ENCODE measurements around the gene ZNF283. TPM values are rescaled to one million over a fixed set of nuclear protein-coding genes. Genes with fewer than 3 reads are reported as not detected.

ZNF283 gene
- total and polyA plus RNA-seq, 9 of the 15 experiments (the other 6 are each of a cell fraction or from before 2014, with no cell fraction given), result 6.0 to 19.5 (median 9.8) TPM

DNA sequence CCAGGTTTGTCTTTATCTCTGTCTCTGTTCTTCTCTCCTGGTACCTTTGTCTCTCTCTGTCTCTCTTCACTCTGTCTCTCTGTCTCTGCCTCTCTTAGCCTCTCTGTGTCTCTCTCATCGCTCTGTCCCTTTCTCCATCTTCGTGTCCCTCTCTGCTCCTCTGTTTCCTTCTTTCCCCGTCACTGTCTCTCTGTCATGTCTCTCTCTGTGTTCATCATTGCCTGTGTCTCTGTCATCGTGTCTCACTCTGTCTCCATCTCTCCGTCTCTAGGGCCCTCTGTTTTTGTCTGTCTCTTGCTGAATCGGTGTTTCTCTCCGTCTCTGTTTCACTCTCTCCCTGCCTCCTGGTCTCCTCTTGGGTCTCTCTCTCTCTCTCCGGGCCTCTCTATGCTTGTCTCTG lies 43.5 kb upstream of the ZNF283 start (continued):
- TF ChIP-seq MYBL2 (IDR thresholded peaks at IDR 0.05; ENCODE audit: low read depth), result no peak
- TF ChIP-seq MYBL2 (CRISPR knock-in tag; IDR thresholded peaks at IDR 0.05; ENCODE audit: borderline replicate concordance), result no peak
- no peak for TF ChIP-seq SOX6 (IDR thresholded peaks at IDR 0.05)
- TF ChIP-seq, protein P1, sequence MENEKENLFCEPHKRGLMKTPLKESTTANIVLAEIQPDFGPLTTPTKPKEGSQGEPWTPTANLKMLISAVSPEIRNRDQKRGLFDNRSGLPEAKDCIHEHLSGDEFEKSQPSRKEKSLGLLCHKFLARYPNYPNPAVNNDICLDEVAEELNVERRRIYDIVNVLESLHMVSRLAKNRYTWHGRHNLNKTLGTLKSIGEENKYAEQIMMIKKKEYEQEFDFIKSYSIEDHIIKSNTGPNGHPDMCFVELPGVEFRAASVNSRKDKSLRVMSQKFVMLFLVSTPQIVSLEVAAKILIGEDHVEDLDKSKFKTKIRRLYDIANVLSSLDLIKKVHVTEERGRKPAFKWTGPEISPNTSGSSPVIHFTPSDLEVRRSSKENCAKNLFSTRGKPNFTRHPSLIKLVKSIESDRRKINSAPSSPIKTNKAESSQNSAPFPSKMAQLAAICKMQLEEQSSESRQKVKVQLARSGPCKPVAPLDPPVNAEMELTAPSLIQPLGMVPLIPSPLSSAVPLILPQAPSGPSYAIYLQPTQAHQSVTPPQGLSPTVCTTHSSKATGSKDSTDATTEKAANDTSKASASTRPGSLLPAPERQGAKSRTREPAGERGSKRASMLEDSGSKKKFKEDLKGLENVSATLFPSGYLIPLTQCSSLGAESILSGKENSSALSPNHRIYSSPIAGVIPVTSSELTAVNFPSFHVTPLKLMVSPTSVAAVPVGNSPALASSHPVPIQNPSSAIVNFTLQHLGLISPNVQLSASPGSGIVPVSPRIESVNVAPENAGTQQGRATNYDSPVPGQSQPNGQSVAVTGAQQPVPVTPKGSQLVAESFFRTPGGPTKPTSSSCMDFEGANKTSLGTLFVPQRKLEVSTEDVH (IDR thresholded peaks at IDR 0.05; ENCODE audit: low read depth, partially characterized antibody), result no peak
- peak; percentile 0 to 20; a peak in 1 of 4 replicates for TF ChIP-seq KDM1A (IDR thresholded peaks at IDR 0.05)
- 0 out of 2 replicates have a peak, but pooled peaks have one; percentile 33 for TF ChIP-seq SNIP1 (IDR thresholded peaks at IDR 0.05; ENCODE audit: low read depth)
- TF ChIP-seq, protein P2, sequence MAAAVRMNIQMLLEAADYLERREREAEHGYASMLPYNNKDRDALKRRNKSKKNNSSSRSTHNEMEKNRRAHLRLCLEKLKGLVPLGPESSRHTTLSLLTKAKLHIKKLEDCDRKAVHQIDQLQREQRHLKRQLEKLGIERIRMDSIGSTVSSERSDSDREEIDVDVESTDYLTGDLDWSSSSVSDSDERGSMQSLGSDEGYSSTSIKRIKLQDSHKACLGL (CRISPR knock-in tag; IDR thresholded peaks at IDR 0.05; ENCODE audit: borderline replicate concordance, poor library complexity, severe bottlenecking), result no peak
- TF ChIP-seq SMC3 (conservative IDR thresholded peaks at IDR 0.05; ENCODE audit: insufficient read depth, low read depth, low read length), result no peak
- TF ChIP-seq FOS (IDR thresholded peaks at IDR 0.05; ENCODE audit: extremely low read depth, insufficient read length), result no peak
- TF ChIP-seq NCOA1 (IDR thresholded peaks at IDR 0.05; ENCODE audit: low read depth), result no peak
- no peak for TF ChIP-seq EHMT2 (IDR thresholded peaks at IDR 0.05)
- no peak for TF ChIP-seq KLF6 (CRISPR knock-in tag; IDR thresholded peaks at IDR 0.05; ENCODE audit: borderline replicate concordance)
- TF ChIP-seq MAFK (IDR thresholded peaks at IDR 0.05; ENCODE audit: low read length), result no peak
- no peak for TF ChIP-seq ZNF644 (tag; IDR thresholded peaks at IDR 0.05; ENCODE audit: low read depth)
- TF ChIP-seq, protein P3, sequence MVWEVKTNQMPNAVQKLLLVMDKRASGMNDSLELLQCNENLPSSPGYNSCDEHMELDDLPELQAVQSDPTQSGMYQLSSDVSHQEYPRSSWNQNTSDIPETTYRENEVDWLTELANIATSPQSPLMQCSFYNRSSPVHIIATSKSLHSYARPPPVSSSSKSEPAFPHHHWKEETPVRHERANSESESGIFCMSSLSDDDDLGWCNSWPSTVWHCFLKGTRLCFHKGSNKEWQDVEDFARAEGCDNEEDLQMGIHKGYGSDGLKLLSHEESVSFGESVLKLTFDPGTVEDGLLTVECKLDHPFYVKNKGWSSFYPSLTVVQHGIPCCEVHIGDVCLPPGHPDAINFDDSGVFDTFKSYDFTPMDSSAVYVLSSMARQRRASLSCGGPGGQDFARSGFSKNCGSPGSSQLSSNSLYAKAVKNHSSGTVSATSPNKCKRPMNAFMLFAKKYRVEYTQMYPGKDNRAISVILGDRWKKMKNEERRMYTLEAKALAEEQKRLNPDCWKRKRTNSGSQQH (CRISPR knock-in tag; IDR thresholded peaks at IDR 0.05), result peak; percentile 80; the same call in 1 of the 2 replicates
- TF ChIP-seq PURB (CRISPR knock-in tag; IDR thresholded peaks at IDR 0.05; ENCODE audit: low read depth), result no peak
- TF ChIP-seq, protein P4, sequence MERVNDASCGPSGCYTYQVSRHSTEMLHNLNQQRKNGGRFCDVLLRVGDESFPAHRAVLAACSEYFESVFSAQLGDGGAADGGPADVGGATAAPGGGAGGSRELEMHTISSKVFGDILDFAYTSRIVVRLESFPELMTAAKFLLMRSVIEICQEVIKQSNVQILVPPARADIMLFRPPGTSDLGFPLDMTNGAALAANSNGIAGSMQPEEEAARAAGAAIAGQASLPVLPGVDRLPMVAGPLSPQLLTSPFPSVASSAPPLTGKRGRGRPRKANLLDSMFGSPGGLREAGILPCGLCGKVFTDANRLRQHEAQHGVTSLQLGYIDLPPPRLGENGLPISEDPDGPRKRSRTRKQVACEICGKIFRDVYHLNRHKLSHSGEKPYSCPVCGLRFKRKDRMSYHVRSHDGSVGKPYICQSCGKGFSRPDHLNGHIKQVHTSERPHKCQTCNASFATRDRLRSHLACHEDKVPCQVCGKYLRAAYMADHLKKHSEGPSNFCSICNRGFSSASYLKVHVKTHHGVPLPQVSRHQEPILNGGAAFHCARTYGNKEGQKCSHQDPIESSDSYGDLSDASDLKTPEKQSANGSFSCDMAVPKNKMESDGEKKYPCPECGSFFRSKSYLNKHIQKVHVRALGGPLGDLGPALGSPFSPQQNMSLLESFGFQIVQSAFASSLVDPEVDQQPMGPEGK (CRISPR knock-in tag; IDR thresholded peaks at IDR 0.05; ENCODE audit: borderline replicate concordance), result no peak
- TF ChIP-seq, protein P5, sequence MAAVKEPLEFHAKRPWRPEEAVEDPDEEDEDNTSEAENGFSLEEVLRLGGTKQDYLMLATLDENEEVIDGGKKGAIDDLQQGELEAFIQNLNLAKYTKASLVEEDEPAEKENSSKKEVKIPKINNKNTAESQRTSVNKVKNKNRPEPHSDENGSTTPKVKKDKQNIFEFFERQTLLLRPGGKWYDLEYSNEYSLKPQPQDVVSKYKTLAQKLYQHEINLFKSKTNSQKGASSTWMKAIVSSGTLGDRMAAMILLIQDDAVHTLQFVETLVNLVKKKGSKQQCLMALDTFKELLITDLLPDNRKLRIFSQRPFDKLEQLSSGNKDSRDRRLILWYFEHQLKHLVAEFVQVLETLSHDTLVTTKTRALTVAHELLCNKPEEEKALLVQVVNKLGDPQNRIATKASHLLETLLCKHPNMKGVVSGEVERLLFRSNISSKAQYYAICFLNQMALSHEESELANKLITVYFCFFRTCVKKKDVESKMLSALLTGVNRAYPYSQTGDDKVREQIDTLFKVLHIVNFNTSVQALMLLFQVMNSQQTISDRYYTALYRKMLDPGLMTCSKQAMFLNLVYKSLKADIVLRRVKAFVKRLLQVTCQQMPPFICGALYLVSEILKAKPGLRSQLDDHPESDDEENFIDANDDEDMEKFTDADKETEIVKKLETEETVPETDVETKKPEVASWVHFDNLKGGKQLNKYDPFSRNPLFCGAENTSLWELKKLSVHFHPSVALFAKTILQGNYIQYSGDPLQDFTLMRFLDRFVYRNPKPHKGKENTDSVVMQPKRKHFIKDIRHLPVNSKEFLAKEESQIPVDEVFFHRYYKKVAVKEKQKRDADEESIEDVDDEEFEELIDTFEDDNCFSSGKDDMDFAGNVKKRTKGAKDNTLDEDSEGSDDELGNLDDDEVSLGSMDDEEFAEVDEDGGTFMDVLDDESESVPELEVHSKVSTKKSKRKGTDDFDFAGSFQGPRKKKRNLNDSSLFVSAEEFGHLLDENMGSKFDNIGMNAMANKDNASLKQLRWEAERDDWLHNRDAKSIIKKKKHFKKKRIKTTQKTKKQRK (IDR thresholded peaks at IDR 0.05; ENCODE audit: borderline replicate concordance, low read depth, low read length), result no peak
- peak in 1 of 2 experiments; percentile 23; a peak in 1 of 4 replicates for TF ChIP-seq FOXK2 (conservative IDR thresholded peaks at IDR 0.05 in 1 of 2, IDR thresholded peaks at IDR 0.05 in 1 of 2; ENCODE audit: low read depth in 2 of 2)

Data from K562 (cell line).